Neural cell (in vitro differentiated cells): ENCODE data around the gene PPP1R18. TPM values are rescaled to one million over a fixed set of nuclear protein-coding genes. Genes with fewer than 3 reads are reported as not detected.

Experiments
- H2AFZ ChIP-seq: fragments of 200-600, 300-800 bp; sonication (generic), shearing (Covaris generic); 2 replicates; pipeline ENCODE4 v1.6.0; 2014; ENCODE audit warnings: low read depth, mild to moderate bottlenecking, antibody characterized with exemption, low read length, moderate library complexity
- H3F3A ChIP-seq: fragments of 200-600 bp; shearing (Covaris generic); 2 replicates; pipeline ENCODE4 v1.6.1; 2016; ENCODE audit warnings: mild to moderate bottlenecking, moderate library complexity, mixed read lengths, antibody characterized with exemption, low read length; ENCODE audit not compliant: insufficient read depth, poor library complexity, severe bottlenecking
- H3K27ac ChIP-seq: fragments of 200-600, 300-800 bp; sonication (generic), shearing (Covaris generic); 2 replicates; pipeline ENCODE4 v1.5.1; 2014; ENCODE audit warnings: mild to moderate bottlenecking, low read length, moderate library complexity
- H3K27me3 ChIP-seq: fragments of 300-800, 200-600 bp; sonication (generic), shearing (Covaris generic); 2 replicates; pipeline ENCODE4 v1.6.0; 2014; ENCODE audit warnings: mild to moderate bottlenecking, low read depth, low read length, moderate library complexity; ENCODE audit not compliant: insufficient read depth
- H3K36me3 ChIP-seq: fragments of 300-800, 200-600 bp; sonication (generic), shearing (Covaris generic); 2 replicates; pipeline ENCODE4 v1.5.1; 2014; ENCODE audit warnings: mild to moderate bottlenecking, antibody characterized with exemption, low read length, moderate library complexity; ENCODE audit not compliant: insufficient read depth
- H3K4me2 ChIP-seq: fragments of 300-800, 200-600 bp; sonication (generic), shearing (Covaris generic); 2 replicates; pipeline ENCODE4 v1.6.0; 2014; ENCODE audit warnings: mild to moderate bottlenecking, low read length
- H3K4me3 ChIP-seq: fragments of 300-800, 200-600 bp; sonication (generic), shearing (Covaris generic); 2 replicates; pipeline ENCODE4 v1.5.1; 2014; ENCODE audit warnings: mild to moderate bottlenecking, low read length, moderate library complexity
- H3K79me2 ChIP-seq: fragments of 200-600 bp; shearing (Covaris generic); replicated peaks from 2 replicates; pipeline ENCODE4 v1.6.0; 2014; ENCODE audit warnings: mild to moderate bottlenecking, low read length, moderate library complexity; ENCODE audit not compliant: insufficient read depth
- H3K9ac ChIP-seq: fragments of 300-800, 200-600 bp; sonication (generic), shearing (Covaris generic); 2 replicates; pipeline ENCODE4 v1.6.1; 2016; ENCODE audit warnings: mild to moderate bottlenecking, low read length, mixed read lengths
- H3K9me2 ChIP-seq: fragments of 200-600 bp; shearing (Covaris generic); 2 replicates; pipeline ENCODE4 v1.6.1; 2016; ENCODE audit warnings: mild to moderate bottlenecking, low read length, mixed read lengths; ENCODE audit not compliant: insufficient read depth
- H3K9me3 ChIP-seq: fragments of 200-600, 300-800 bp; sonication (generic), shearing (Covaris generic); 2 replicates; pipeline ENCODE4 v1.6.1; 2016; ENCODE audit warnings: mild to moderate bottlenecking, mixed run types, low read length, moderate library complexity, mixed read lengths
- H4K20me1 ChIP-seq: fragments of 200-600 bp; shearing (Covaris generic); 2 replicates; pipeline ENCODE4 v1.6.1; 2016; ENCODE audit warnings: mild to moderate bottlenecking, mixed run types; ENCODE audit not compliant: insufficient read depth
- CTCF ChIP-seq: fragments of 450-650 bp; IDR thresholded peaks from 2 replicates; pipeline ENCODE4 v1.5.1; 2014; ENCODE audit warnings: antibody characterized with exemption, mild to moderate bottlenecking, moderate library complexity; ENCODE audit not compliant: poor library complexity, severe bottlenecking
- EP300 ChIP-seq: fragments of 450-650 bp; conservative IDR thresholded peaks from 2 replicates; pipeline ENCODE4 v1.6.1; 2014; ENCODE audit warnings: antibody characterized with exemption, mild to moderate bottlenecking, moderate library complexity; ENCODE audit not compliant: poor library complexity, severe bottlenecking
- EZH2 ChIP-seq: fragments of 200-600, 300-800 bp; shearing (Covaris generic), sonication (generic); IDR thresholded peaks from 2 replicates; pipeline ENCODE4 v1.6.1; 2014; ENCODE audit warnings: antibody characterized with exemption, low read length, borderline replicate concordance, mild to moderate bottlenecking; ENCODE audit not compliant: insufficient read depth, poor library complexity, severe bottlenecking
- MXI1 ChIP-seq: fragments of 450-650 bp; conservative IDR thresholded peaks from 2 replicates; pipeline ENCODE4 v1.6.1; 2014; ENCODE audit warnings: antibody characterized with exemption, mild to moderate bottlenecking; ENCODE audit not compliant: poor library complexity, severe bottlenecking
- POLR2AphosphoS5 ChIP-seq: IDR thresholded peaks from 2 replicates; pipeline ENCODE4 v1.6.1; 2012
- RAD21 ChIP-seq: fragments of 450-650 bp; conservative IDR thresholded peaks from 2 replicates; pipeline ENCODE4 v1.6.1; 2014; ENCODE audit warnings: antibody characterized with exemption, mild to moderate bottlenecking, moderate library complexity
- REST ChIP-seq: IDR thresholded peaks from 2 replicates; pipeline ENCODE4 v1.6.1; 2012; ENCODE audit warnings: borderline replicate concordance
- SMC3 ChIP-seq: fragments of 450-650 bp; conservative IDR thresholded peaks from 2 replicates; pipeline ENCODE4 v1.6.1; 2014; ENCODE audit warnings: antibody characterized with exemption, mild to moderate bottlenecking, moderate library complexity; ENCODE audit not compliant: poor library complexity
- TAF1 ChIP-seq: IDR thresholded peaks from 2 replicates; pipeline ENCODE4 v1.6.1; 2012; ENCODE audit warnings: low read depth
- polyA plus RNA-seq: library from polyadenylated mRNA; depleted of rRNA; stranded (reverse); fragments of >200 nt; gene quantifications from 2 replicates; pipeline ENCODE4 v1.2.3, GENCODE V29; 2014

The PPP1R18 gene
- polyA plus RNA-seq, 1 donor from 2014 or later = 50.6 TPM

GRCh38 chr6:30700340-30700739, 13.9 kb upstream of the PPP1R18 start:
- Histone ChIP-seq H3K9me3 (no peaks in the 10 kb centered on the region), H4K20me1 (no peaks in the 10 kb centered on the region), H3K4me3 (no peak overlapping the region), H3K27me3 (no peaks in the 10 kb centered on the region), H3K79me2 (no peaks in the 10 kb centered on the region), H3K9ac (no peak overlapping the region), H3K9me2 (no peaks in the 10 kb centered on the region), H3F3A (no peaks in the 10 kb centered on the region), H3K27ac (no peak overlapping the region), H3K4me2 (no peak overlapping the region), H3K36me3 (no peaks in the 10 kb centered on the region), H2AFZ (no peak overlapping the region)
- TF ChIP-seq POLR2AphosphoS5 (no peak), EP300 (no peak)

DNA sequence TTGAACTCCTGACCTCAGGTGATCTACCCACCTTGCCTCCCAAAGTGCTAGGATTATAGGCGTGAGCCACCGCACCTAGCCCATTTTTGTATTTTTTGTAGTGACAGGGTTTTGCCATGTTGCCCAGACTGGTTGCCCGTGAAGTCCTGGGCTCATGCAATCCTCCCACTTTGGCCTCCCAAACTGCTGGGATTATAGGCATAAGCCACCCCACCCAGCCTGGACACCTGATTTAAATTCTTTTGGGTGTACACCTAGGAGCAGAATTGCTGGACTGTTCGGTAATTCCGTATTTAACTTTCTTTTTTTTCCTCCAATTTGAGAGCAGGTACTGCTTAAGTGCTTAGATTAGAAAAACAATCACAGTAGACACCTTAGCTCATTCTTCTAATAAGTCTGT, 10.0 kb upstream of the PPP1R18 start:
- Histone ChIP-seq H2AFZ (no peak overlapping the region), H3K27ac (no peak overlapping the region), H3K4me2 (no peak overlapping the region), H3K79me2 (no peaks in the 10 kb centered on the region), H3K4me3 (no peak overlapping the region), H3K9me2 (no peaks in the 10 kb centered on the region), H3K36me3 (no peaks in the 10 kb centered on the region), H3K27me3 (no peaks in the 10 kb centered on the region), H3F3A (no peaks in the 10 kb centered on the region), H3K9me3 (no peaks in the 10 kb centered on the region), H4K20me1 (no peaks in the 10 kb centered on the region), H3K9ac (no peak overlapping the region)
- no peak for TF ChIP-seq EZH2
- TF ChIP-seq TAF1 = no peak
- TF ChIP-seq SMC3 = no peak
- no peak for TF ChIP-seq EP300
- TF ChIP-seq REST = no peak
- no peak for TF ChIP-seq CTCF
- TF ChIP-seq POLR2AphosphoS5 = no peak
- no peak for TF ChIP-seq RAD21
- TF ChIP-seq MXI1 = no peak
